ENCODE results near the gene FAM149B1. TPM values are rescaled to one million over a fixed set of nuclear protein-coding genes. Genes with fewer than 3 reads are reported as not detected.

The FAM149B1 gene
- total and polyA plus RNA-seq, 10 of the 15 experiments (the other 5 are each of a cell fraction or from before 2014, with no cell fraction given), result 6.6 to 20.9 (median 11.2) TPM

- ChIA-PET POLR2A (no interaction called here), RAD21 (ENCODE audit: unreplicated experiment) (no interaction called here), CTCF (no interaction called here), SMC1A (ENCODE audit: uncharacterized antibody, unreplicated experiment) (interaction anchor here (1.2 kb wide), 1 partner anchor 10 kb away, joined by 3 read pairs; no protein-coding TSS in a partner anchor)
- no TSS peak for BruUV-seq (replicated peaks)
- no peak for DNase-seq (ENCODE audit: low read depth, low spot score)
- H4K20me1 ChIP-seq (ENCODE audit: control insufficient read depth, insufficient read depth), result no peaks in the 10 kb centered on the region
- no peak overlapping the region for H2AFZ ChIP-seq (ENCODE audit: control insufficient read depth, low read depth, low read length)
- H3K79me2 ChIP-seq (ENCODE audit: control insufficient read depth, insufficient read depth, low read length), result peaks cover 11% of the 10 kb centered on the region
- no peak for ATAC-seq
- H3K9ac ChIP-seq (ENCODE audit: control insufficient read depth, insufficient read depth, low read length), result no peak overlapping the region
- H3K4me2 ChIP-seq (ENCODE audit: control insufficient read depth, insufficient read depth), result no peak overlapping the region
- H3K4me3 ChIP-seq, result no peak overlapping the region
- H3K27ac ChIP-seq (ENCODE audit: control insufficient read depth, insufficient read depth), result no peak overlapping the region
- no peaks in the 10 kb centered on the region for H3K9me3 ChIP-seq (replicated peaks; ENCODE audit: control insufficient read depth, insufficient read depth, low read length)
- TF ChIP-seq HSF1 (IDR thresholded peaks at IDR 0.05; ENCODE audit: low read depth, low read length) (no peak), MYC (IDR thresholded peaks at IDR 0.05; ENCODE audit: insufficient read depth, insufficient read length, insufficient replicate concordance, low read length, severe bottlenecking) (no peak), MEF2B (IDR thresholded peaks at IDR 0.05; ENCODE audit: partially characterized antibody, poor library complexity, severe bottlenecking) (no peak), TBL1XR1 (IDR thresholded peaks at IDR 0.05; ENCODE audit: low read depth, low read length) (no peak), CHD2 (IDR thresholded peaks at IDR 0.05; ENCODE audit: borderline replicate concordance, low read depth, low read length) (no peak), YY1 (IDR thresholded peaks at IDR 0.05; ENCODE audit: low read depth, low read length) (no peak), LARP7 (IDR thresholded peaks at IDR 0.05) (no peak), POU2F2 (IDR thresholded peaks at IDR 0.05; ENCODE audit: borderline replicate concordance, low read depth, low read length) (no peak), YBX1 (IDR thresholded peaks at IDR 0.05) (no peak), SMC3 (IDR thresholded peaks at IDR 0.05; ENCODE audit: borderline replicate concordance, low read length) (no peak), EED (IDR thresholded peaks at IDR 0.05; ENCODE audit: low read depth) (no peak), NR2C2 (IDR thresholded peaks at IDR 0.05; ENCODE audit: borderline replicate concordance, control insufficient read depth, insufficient read length, low read depth) (no peak), MLLT1 (IDR thresholded peaks at IDR 0.05) (no peak), SKIL (IDR thresholded peaks at IDR 0.05; ENCODE audit: low read depth, poor library complexity, severe bottlenecking) (no peak)
- intact Hi-C loops (cut with micrococcal nuclease; ENCODE audit: unreplicated experiment), result no loop called here
- H3K27me3 ChIP-seq (replicated peaks in 1 of 2; ENCODE audit: control insufficient read depth in 2 of 2, insufficient read depth in 2 of 2, low read length in 1 of 2), result no peaks in the 10 kb centered on the region
- FAIRE-seq, result no peak
- H3K4me1 ChIP-seq (ENCODE audit: control insufficient read depth, insufficient read depth, low read length), result no peaks in the 10 kb centered on the region
- in situ Hi-C loops (cut with MboI), result no loop called here
- H3K36me3 ChIP-seq (ENCODE audit: control insufficient read depth in 2 of 2, insufficient read depth in 2 of 2, low read length in 1 of 2), result no peaks in the 10 kb centered on the region
These were observed 4.9 kb downstream of the FAM149B1 start for GRCh38 chr10:73172867-73173266.
